Mononuclear cell (primary cell): Measurements from ENCODE around the gene IGSF11. TPM values are rescaled to one million over a fixed set of nuclear protein-coding genes. Genes with fewer than 3 reads are reported as not detected.
"Not testable (repeated sequence)": the region's sequence is repeated elsewhere in the genome, so short reads cannot be mapped to it uniquely, and the experiment has no call there.

Source experiments
- H3K27me3 ChIP-seq: 2 replicates; pipeline ENCODE4 v1.6.0; 2011; ENCODE audit warnings: low read length, control low read depth; ENCODE audit not compliant: insufficient read depth
- H3K4me1 ChIP-seq: 2 replicates; pipeline ENCODE4 v1.5.1; 2011; ENCODE audit warnings: mild to moderate bottlenecking, low read length, control low read depth; ENCODE audit not compliant: insufficient read depth
- H3K4me3 ChIP-seq: 2 replicates; pipeline ENCODE4 v1.5.1; 2011; ENCODE audit warnings: mild to moderate bottlenecking, low read length, moderate library complexity
- H3K9me3 ChIP-seq: 2 replicates; pipeline ENCODE4 v1.5.1; 2011; ENCODE audit warnings: low read depth, mild to moderate bottlenecking, control low read depth, low read length
- total RNA-seq: library from RNA; depleted of rRNA; stranded (reverse); fragments of >200 nt; gene quantifications from one replicate; pipeline ENCODE4 v1.2.3, GENCODE V29; 2012

The IGSF11 gene
- total RNA-seq, 1 donor, result 0.10 TPM

DNA sequence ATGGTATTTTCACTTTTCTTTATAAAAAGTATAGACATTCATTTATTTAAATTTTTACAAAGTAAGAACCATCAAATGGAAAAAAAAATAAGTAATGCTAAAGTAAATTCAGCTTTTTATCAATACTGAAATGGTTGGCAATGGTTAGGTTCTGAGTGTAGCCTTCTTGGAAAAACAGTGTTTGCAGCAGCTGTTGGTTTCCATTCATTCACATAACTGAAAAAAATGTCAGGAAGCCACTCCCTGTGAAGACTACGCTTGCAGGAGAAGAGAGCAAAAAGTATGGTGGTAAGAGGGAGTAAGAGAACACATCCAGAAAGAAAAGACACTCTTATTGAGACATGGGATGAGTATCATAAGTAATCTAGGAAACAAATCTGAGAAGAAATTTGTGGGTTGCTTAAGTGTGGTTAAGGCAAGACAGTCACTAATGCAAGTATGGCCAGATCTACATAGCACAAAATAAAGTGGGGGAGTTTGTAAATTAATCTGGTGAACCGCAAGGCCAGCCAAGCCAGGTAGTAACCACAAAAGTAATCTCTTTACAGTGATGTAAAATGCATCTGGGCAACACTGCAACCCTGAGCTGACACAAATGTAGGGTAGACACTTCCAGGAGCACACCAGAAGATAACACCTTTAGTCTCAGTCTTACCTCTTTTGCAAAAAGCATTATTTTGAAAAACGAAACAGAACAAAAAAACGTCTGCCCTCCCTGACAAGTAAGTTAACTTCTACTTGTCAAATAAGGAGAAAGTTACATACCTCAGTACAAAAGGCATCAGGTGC, 133.7 kb downstream of the IGSF11 start:
- Histone ChIP-seq H3K4me1 (no peaks in the 10 kb centered on the region), H3K27me3 (peaks cover 3% of the 10 kb centered on the region), H3K4me3 (no peak overlapping the region), H3K9me3 (no peaks in the 10 kb centered on the region)

DNA sequence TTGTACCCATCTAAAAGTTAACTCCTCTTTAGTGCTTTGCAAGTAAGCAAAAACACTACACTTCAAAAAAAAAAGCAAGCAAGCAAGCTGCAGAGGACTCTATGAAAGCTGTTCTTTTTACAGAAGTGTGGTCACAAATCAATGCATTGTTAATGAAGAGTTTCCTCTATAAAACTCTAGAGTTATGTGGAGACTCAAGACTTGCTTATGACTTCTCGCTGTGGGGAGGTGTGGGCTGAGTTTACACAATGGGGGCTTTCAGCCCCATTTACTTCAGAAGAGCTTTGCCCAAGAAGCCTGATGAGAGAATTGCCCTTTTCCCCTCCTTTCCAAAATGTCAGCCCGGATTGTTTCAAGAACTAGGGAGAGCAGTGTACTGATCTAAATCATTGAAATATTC, 144.4 kb downstream of the IGSF11 start:
- H3K27me3 ChIP-seq, result peaks cover 11% of the 10 kb centered on the region
- no peaks in the 10 kb centered on the region for H3K9me3 ChIP-seq
- no peak overlapping the region for H3K4me3 ChIP-seq
- no peaks in the 10 kb centered on the region for H3K4me1 ChIP-seq

DNA sequence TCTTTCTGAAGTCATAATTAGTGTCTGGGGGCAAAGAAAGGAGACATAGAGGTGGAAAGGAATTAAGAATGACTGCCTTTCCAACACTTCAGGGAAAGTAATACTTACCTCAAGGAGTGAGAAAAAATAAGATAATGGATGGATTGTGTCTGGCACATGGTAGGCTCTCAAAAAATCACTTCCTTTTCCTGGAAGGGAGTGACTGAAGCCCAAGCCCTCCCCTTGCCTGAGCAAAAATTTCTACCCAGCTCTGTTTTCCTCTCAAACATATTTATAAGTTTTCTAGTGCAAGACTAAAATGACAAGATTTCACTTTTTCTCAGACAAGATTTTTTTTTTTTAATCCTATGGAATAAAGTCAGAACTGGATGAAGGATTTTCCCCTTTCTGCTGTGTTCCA, 145.0 kb downstream of the IGSF11 start:
- Histone ChIP-seq H3K27me3 (peaks cover 9% of the 10 kb centered on the region), H3K9me3 (no peaks in the 10 kb centered on the region), H3K4me3 (no peak overlapping the region), H3K4me1 (no peaks in the 10 kb centered on the region)

DNA sequence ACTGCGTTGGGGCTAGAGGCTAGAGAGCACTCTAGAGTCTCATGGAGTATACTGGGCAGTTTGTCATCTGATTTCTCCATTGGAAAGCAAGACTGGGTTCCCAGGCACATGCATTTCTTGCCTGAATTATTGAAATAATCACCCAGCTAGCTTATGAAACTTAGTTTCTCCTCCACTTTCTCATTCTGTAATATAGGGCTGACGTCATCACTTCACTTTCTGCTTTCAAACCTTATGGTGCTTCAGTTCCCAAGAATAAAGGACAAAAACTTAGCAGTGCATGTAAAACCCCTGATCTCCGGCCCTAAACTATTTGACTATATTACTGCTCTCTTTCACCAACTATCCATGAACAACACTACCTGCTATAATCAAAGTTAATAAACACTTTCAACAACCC, 147.9 kb downstream of the IGSF11 start:
- Histone ChIP-seq H3K9me3 (no peaks in the 10 kb centered on the region), H3K27me3 (peaks cover 2% of the 10 kb centered on the region), H3K4me3 (no peak overlapping the region), H3K4me1 (no peaks in the 10 kb centered on the region)

DNA sequence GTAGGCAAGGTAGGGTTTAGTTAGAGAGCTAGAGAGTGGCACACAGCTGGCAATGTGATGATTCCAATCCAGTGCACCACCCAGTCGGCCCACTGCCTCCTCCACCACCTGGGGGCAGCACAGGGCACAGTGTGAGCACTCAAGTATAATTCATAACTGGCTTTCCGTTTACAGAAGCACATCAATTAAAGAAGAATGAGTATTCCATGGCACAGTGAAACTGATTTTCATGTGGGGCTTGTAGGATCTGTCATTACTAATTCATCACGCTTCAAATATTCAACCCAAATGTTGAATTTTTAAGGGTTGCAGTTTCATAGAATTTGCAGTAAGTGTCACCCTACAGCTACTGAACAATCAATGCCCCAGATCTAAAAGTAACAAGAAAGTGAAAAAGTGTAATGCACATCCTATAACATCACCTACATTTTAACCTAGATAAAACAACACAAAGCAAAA, 149.9 kb downstream of the IGSF11 start:
- no peak overlapping the region for H3K4me3 ChIP-seq
- H3K27me3 ChIP-seq, result peaks cover 2% of the 10 kb centered on the region
- H3K9me3 ChIP-seq, result no peaks in the 10 kb centered on the region
- no peaks in the 10 kb centered on the region for H3K4me1 ChIP-seq

DNA sequence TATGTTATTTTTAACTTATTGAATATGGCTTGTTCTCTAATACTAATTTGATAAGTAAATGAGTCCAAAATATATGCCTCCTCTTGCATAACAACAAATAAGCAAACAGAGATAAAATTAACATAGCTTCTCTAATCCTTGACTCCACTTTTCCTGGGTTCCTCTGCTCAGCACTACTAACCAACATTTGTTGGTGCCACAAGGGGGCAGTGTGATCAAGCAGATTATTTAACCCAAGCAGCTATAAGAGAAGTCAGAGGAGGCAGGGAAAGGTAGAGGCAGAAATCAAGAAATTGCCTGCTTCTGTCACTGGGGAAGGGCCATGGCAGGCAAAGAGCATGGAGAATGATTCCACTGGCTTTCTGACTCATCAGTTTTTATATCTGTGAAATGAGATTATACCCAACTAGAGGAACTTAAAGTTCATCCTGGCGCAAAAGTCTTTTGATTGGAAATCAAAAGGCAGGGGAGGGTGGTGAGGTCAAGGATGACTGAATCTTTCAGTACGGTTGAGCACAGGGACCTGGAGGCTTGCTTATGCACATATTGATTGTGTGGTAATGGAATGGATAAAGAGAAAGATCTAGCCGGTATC, 152.2 kb downstream of the IGSF11 start:
- Histone ChIP-seq H3K4me3 (no peak overlapping the region), H3K4me1 (no peaks in the 10 kb centered on the region), H3K9me3 (no peaks in the 10 kb centered on the region), H3K27me3 (peaks cover 2% of the 10 kb centered on the region)

DNA sequence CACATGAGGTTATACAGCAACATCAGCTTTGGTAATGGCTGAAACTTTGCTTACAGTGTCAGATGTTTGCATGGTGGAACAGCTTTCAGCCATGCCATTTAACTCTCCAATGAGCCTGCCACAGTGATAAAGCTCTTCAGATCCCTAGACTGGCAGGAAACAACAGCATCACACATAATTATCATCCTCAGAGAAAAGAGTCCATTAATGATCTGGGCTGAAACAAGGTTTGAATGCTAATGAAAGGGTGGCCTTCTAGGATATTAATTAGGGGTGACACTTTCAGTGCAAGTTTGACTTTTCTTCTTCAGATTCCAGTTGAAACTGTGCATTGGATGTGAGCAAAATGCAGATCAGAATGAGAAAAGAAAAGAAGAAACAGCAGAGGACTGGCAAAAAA, 166.6 kb downstream of the IGSF11 start:
- H3K4me1 ChIP-seq, result no peaks in the 10 kb centered on the region
- no peaks in the 10 kb centered on the region for H3K27me3 ChIP-seq
- H3K9me3 ChIP-seq, result no peaks in the 10 kb centered on the region
- H3K4me3 ChIP-seq, result no peak overlapping the region

DNA sequence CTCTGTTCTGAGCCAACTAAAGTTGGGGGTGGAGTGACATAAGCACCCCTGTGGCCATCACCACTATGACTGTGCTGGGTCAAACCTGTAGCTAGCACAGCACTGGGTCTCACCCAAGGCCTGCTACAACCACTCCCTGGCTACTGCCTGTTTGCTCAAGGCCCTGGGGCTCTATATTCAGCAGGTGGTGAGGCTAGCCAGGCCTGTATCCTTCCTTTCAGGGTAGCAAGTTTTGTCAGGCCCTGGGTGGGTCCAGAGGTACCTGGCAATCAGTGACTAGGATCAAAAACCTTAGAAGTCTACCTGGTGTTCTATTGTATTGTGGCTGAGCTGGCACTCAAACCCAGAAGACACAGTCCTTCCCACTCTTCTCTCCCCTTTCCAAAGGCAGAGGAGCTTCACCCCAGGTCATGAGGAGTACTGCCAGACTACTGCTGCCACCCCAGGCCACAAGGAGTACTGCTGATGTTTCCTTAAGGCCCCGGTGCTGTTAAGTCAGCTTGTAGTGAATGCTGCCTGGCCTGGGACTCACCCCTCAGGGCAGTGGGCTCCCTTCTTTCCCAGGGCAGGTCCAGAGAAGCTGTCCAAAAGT, 170.8 kb downstream of the IGSF11 start:
- Histone ChIP-seq H3K27me3 (no peaks in the 10 kb centered on the region), H3K4me3 (no peak overlapping the region), H3K9me3 (no peaks in the 10 kb centered on the region), H3K4me1 (no peaks in the 10 kb centered on the region)

DNA sequence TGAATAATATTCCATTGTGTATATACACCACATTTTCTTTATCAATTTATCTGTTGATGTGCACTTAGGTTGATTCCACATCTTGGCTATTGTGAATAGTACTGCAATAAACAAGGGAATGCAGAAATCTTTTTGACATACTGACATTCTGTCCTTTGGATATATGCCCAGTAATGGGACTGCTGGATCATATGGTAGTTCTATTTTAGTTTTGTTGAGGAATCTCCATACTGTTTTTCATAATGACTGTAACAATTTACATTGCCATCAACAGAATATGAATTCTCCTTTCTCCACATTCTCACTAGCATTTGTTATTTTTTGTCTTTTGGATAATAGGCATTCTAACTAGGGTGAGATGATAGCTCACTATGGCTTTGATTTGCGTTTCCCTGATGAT, 174.7 kb downstream of the IGSF11 start:
- Histone ChIP-seq H3K4me3 (no peak overlapping the region), H3K4me1 (no peaks in the 10 kb centered on the region), H3K27me3 (no peaks in the 10 kb centered on the region)

DNA sequence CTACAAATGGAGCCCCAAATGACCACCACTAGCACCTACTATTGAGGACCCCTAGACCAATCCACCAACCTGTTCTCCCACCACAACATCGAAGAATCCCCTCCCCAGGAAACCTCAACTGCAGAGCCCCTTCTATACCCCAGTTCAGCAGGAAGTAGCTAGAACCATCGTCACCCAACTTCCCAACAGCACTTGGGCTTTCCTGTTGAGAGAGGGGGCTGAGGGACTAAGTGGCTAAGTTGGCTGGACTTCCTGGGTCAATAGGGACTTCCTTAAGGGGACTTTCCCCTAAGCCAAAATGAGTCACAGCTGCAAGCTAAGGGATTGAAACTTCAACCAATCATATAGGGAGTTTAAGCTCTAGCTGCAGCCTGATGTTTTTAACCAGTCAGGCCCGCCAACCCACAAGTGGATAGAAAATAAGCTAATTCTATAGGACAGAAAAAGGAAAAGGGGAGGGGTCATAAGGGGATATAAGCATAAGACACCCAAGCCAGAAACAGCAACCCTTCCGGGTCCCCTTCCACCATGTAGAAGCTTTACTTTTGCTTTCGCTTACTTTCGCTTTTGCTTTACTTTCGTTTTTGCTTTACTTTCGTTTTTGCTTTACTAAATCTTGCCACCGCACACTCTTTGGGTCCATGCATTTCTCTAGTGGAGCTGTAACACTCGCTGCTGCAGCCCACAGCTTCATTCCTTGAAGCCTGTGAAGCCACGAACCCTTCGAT, 183.0 kb downstream of the IGSF11 start:
- not testable (repeated sequence) for H3K9me3 ChIP-seq, H3K27me3 ChIP-seq, H3K4me1 ChIP-seq, H3K4me3 ChIP-seq

More for the DNA sequence above, 174.7 kb downstream of the IGSF11 start:
- no peaks in the 10 kb centered on the region for H3K9me3 ChIP-seq

DNA sequence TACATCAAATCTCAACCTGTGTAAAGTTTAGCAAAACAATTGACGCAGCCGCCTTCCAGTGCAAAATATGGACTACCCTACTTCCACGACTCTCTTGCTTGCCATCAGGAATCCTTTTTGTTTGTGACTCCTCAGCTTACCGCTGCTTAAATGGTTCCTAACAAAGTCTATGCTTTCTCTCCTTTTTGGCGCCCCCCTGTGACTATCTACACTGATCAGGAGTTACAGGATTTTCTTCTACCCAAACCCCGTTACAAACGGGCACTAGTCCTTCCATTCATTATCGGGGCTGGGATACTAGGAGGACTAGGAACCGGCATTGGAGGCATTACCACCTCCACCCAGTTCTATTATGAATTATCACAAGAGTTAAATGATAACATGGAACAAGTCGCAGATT, 184.0 kb downstream of the IGSF11 start:
- Histone ChIP-seq H3K27me3 (no peaks in the 10 kb centered on the region), H3K4me3 (no peak overlapping the region), H3K9me3 (no peaks in the 10 kb centered on the region), H3K4me1 (no peaks in the 10 kb centered on the region)

Other genes with a start within 250 kb of the IGSF11 start
- not detected for gene TEX55, start 111.3 kb upstream of the IGSF11 start, total RNA-seq
- gene UPK1B, start 138.8 kb upstream of the IGSF11 start, total RNA-seq, result 0.10 TPM
- gene B4GALT4, start 206.0 kb upstream of the IGSF11 start, total RNA-seq, result 17.6 TPM